ENCODE measurements around the gene ZBTB16. TPM values are rescaled to one million over a fixed set of nuclear protein-coding genes. Genes with fewer than 3 reads are reported as not detected.
A peak's percentile ranks its signal among the peaks of the same experiment; 100 is the strongest.

Gene ZBTB16
- total and polyA plus RNA-seq, 2 of the 13 experiments (the other 11 are each of a cell fraction or from before 2014, with no cell fraction given): not detected

DNA sequence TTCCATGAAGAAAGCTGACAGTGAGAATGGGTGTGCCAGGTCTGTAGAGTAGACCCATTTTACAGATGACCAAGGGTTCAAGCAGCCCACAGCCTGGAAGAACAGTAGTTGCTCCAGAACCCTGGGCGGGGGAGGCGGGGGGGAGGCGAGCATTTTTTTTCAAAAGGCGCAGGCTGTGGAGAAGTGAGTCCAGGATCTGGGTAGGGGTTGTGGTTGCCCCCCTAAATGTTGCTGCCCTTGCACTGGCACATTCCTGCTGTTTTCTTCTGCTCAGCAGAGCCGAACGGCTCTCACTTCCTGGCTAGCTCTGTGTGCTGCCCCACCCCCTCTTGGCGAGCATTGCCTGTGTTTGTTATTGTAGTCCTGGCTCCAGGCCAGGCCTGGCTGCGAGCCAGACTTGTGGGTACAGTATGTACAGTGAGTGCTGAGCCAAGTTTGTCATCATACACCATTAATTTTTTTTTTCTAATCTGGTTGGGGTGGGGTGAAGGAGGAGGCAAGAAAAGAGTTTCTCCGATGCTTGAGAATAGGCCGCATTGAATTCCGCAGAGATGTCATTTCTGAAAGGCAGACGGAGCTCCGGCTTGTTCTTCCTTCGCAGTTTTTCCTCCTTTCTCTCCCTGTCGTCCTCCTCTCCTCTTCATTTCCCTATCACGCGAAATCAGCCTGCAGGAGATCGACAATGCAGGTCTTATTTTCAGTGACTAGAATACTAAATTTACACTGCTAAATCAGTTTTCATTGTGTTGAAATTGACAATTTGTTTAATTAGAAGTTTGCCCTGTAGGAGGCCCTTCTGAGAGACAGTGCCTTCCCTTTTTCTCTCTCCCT is 100.5 kb downstream of the ZBTB16 start (continued):
- TF ChIP-seq ARID2 (CRISPR knock-in tag; IDR thresholded peaks at IDR 0.05; ENCODE audit: borderline replicate concordance) (no peak), RBM22 (optimal IDR thresholded peaks at IDR 0.05; ENCODE audit: low read length) (no peak), SIX1 (CRISPR knock-in tag; IDR thresholded peaks at IDR 0.05; ENCODE audit: borderline replicate concordance) (0 out of 2 replicates have a peak, but pooled peaks have one; percentile 33), CEBPG (CRISPR knock-in tag; IDR thresholded peaks at IDR 0.05) (0 out of 2 replicates have a peak, but pooled peaks have one; percentile 13), KDM3A (CRISPR knock-in tag; IDR thresholded peaks at IDR 0.05; ENCODE audit: low read depth) (0 out of 2 replicates have a peak, but pooled peaks have one; percentile 33), KDM2A (CRISPR knock-in tag; IDR thresholded peaks at IDR 0.05; ENCODE audit: borderline replicate concordance, low read depth) (peak; percentile 44; the same call in 1 of the 2 replicates), TEAD3 (CRISPR knock-in tag; optimal IDR thresholded peaks at IDR 0.05; ENCODE audit: borderline replicate concordance) (peak; percentile 52)
- TF ChIP-seq, protein P1, sequence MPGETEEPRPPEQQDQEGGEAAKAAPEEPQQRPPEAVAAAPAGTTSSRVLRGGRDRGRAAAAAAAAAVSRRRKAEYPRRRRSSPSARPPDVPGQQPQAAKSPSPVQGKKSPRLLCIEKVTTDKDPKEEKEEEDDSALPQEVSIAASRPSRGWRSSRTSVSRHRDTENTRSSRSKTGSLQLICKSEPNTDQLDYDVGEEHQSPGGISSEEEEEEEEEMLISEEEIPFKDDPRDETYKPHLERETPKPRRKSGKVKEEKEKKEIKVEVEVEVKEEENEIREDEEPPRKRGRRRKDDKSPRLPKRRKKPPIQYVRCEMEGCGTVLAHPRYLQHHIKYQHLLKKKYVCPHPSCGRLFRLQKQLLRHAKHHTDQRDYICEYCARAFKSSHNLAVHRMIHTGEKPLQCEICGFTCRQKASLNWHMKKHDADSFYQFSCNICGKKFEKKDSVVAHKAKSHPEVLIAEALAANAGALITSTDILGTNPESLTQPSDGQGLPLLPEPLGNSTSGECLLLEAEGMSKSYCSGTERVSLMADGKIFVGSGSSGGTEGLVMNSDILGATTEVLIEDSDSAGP (CRISPR knock-in tag; IDR thresholded peaks at IDR 0.05; ENCODE audit: borderline replicate concordance): no peak
- TF ChIP-seq, protein P2, sequence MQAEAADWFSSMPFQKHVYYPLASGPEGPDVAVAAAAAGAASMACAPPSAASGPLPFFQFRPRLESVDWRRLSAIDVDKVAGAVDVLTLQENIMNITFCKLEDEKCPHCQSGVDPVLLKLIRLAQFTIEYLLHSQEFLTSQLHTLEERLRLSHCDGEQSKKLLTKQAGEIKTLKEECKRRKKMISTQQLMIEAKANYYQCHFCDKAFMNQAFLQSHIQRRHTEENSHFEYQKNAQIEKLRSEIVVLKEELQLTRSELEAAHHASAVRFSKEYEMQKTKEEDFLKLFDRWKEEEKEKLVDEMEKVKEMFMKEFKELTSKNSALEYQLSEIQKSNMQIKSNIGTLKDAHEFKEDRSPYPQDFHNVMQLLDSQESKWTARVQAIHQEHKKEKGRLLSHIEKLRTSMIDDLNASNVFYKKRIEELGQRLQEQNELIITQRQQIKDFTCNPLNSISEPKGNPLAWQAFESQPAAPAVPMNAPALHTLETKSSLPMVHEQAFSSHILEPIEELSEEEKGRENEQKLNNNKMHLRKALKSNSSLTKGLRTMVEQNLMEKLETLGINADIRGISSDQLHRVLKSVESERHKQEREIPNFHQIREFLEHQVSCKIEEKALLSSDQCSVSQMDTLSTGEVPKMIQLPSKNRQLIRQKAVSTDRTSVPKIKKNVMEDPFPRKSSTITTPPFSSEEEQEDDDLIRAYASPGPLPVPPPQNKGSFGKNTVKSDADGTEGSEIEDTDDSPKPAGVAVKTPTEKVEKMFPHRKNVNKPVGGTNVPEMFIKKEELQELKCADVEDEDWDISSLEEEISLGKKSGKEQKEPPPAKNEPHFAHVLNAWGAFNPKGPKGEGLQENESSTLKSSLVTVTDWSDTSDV (CRISPR knock-in tag; IDR thresholded peaks at IDR 0.05): no peak
- TF ChIP-seq, protein P3, sequence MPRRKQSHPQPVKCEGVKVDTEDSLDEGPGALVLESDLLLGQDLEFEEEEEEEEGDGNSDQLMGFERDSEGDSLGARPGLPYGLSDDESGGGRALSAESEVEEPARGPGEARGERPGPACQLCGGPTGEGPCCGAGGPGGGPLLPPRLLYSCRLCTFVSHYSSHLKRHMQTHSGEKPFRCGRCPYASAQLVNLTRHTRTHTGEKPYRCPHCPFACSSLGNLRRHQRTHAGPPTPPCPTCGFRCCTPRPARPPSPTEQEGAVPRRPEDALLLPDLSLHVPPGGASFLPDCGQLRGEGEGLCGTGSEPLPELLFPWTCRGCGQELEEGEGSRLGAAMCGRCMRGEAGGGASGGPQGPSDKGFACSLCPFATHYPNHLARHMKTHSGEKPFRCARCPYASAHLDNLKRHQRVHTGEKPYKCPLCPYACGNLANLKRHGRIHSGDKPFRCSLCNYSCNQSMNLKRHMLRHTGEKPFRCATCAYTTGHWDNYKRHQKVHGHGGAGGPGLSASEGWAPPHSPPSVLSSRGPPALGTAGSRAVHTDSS (CRISPR knock-in tag; conservative IDR thresholded peaks at IDR 0.05): no peak
- TF ChIP-seq, protein P4, sequence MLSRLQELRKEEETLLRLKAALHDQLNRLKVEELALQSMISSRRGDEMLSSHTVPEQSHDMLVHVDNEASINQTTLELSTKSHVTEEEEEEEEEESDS (CRISPR knock-in tag; IDR thresholded peaks at IDR 0.05; ENCODE audit: borderline replicate concordance): no peak
- TF ChIP-seq, protein P5, sequence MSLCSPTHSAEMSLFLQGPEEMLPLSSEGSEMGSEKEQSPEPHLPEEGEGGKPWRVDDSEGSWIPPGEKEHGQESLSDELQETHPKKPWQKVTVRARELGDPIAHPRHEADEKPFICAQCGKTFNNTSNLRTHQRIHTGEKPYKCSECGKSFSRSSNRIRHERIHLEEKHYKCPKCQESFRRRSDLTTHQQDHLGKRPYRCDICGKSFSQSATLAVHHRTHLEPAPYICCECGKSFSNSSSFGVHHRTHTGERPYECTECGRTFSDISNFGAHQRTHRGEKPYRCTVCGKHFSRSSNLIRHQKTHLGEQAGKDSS (CRISPR knock-in tag; IDR thresholded peaks at IDR 0.05; ENCODE audit: borderline replicate concordance, low read depth): peak; percentile 60; the same call in 1 of the 2 replicates
- TF ChIP-seq, protein P6, sequence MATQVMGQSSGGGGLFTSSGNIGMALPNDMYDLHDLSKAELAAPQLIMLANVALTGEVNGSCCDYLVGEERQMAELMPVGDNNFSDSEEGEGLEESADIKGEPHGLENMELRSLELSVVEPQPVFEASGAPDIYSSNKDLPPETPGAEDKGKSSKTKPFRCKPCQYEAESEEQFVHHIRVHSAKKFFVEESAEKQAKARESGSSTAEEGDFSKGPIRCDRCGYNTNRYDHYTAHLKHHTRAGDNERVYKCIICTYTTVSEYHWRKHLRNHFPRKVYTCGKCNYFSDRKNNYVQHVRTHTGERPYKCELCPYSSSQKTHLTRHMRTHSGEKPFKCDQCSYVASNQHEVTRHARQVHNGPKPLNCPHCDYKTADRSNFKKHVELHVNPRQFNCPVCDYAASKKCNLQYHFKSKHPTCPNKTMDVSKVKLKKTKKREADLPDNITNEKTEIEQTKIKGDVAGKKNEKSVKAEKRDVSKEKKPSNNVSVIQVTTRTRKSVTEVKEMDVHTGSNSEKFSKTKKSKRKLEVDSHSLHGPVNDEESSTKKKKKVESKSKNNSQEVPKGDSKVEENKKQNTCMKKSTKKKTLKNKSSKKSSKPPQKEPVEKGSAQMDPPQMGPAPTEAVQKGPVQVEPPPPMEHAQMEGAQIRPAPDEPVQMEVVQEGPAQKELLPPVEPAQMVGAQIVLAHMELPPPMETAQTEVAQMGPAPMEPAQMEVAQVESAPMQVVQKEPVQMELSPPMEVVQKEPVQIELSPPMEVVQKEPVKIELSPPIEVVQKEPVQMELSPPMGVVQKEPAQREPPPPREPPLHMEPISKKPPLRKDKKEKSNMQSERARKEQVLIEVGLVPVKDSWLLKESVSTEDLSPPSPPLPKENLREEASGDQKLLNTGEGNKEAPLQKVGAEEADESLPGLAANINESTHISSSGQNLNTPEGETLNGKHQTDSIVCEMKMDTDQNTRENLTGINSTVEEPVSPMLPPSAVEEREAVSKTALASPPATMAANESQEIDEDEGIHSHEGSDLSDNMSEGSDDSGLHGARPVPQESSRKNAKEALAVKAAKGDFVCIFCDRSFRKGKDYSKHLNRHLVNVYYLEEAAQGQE (IDR thresholded peaks at IDR 0.05; ENCODE audit: borderline replicate concordance in 1 of 2, low read depth in 1 of 2, low read length in 2 of 2): no peak
- TF ChIP-seq, protein P7, sequence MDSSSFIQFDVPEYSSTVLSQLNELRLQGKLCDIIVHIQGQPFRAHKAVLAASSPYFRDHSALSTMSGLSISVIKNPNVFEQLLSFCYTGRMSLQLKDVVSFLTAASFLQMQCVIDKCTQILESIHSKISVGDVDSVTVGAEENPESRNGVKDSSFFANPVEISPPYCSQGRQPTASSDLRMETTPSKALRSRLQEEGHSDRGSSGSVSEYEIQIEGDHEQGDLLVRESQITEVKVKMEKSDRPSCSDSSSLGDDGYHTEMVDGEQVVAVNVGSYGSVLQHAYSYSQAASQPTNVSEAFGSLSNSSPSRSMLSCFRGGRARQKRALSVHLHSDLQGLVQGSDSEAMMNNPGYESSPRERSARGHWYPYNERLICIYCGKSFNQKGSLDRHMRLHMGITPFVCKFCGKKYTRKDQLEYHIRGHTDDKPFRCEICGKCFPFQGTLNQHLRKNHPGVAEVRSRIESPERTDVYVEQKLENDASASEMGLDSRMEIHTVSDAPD (CRISPR knock-in tag; IDR thresholded peaks at IDR 0.05): no peak

Data from HepG2 (cell line).